Gastrocnemius medialis (tissue), 4 donors: ENCODE measurements around the gene SOWAHA.

ENCODE experiments used
- POLR2A ChIP-seq, 2 donors: fragments of 450-650 bp; IDR thresholded peaks; one replicate each; pipeline ENCODE4 v1.6.1; 2017; ENCODE audit warnings: antibody characterized with exemption in 2 of 2, mild to moderate bottlenecking in 2 of 2, moderate library complexity in 2 of 2
- TF ChIP-seq, protein P1 (sequence below), 5 experiments: fragments of 450-650 bp in 3 of 5; fragments of 200-600 bp in 2 of 5; sonication (generic) in 2 of 5; IDR thresholded peaks in 4 of 5; conservative IDR thresholded peaks in 1 of 5; 1 replicate in 4 of 5; 2 replicates in 1 of 5; pipeline ENCODE4 v1.5.1; 2016 to 2019; ENCODE audit warnings: antibody characterized with exemption in 5 of 5, mild to moderate bottlenecking in 3 of 5, moderate library complexity in 3 of 5

DNA sequence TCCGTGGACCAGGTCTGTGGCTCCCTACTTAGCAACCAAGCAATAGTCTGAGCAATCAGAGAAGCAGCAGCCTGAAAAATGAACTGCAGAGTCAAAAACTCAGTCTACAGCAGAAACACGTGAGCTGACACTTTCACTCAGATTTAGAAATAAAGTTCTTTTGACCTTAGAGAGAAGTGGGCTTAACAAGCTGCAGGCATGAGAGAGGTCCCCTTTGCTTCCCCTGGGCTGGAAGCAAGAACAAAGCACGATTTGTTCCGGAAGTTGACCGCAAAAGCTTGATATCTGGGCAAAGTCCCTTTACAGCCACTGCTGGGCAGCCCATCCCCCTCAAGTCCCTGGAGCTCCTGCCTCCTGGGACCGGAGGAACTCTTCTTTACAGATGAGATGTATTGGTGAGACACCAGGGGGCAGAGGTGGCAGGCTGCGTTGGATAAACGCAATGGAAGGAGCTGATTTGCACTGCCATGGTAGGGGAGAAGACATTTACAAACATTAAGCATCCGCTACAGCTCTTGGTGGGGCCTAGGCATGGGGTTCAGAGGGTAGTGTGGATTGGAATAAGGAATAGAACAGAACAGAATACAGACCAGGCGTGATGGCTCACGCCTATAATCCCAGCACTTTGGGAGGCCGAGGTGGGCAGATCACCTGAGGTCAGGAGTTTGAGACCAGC, 5.8 kb upstream of the SOWAHA start:
- TF ChIP-seq, protein P1, sequence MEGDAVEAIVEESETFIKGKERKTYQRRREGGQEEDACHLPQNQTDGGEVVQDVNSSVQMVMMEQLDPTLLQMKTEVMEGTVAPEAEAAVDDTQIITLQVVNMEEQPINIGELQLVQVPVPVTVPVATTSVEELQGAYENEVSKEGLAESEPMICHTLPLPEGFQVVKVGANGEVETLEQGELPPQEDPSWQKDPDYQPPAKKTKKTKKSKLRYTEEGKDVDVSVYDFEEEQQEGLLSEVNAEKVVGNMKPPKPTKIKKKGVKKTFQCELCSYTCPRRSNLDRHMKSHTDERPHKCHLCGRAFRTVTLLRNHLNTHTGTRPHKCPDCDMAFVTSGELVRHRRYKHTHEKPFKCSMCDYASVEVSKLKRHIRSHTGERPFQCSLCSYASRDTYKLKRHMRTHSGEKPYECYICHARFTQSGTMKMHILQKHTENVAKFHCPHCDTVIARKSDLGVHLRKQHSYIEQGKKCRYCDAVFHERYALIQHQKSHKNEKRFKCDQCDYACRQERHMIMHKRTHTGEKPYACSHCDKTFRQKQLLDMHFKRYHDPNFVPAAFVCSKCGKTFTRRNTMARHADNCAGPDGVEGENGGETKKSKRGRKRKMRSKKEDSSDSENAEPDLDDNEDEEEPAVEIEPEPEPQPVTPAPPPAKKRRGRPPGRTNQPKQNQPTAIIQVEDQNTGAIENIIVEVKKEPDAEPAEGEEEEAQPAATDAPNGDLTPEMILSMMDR (IDR thresholded peaks at IDR 0.05 in 4 of 5, conservative IDR thresholded peaks at IDR 0.05 in 1 of 5), result no peak
- TF ChIP-seq POLR2A (IDR thresholded peaks at IDR 0.05), result no peak
